Tibial nerve (tissue), 4 donors: ENCODE data around the gene RNASE9. TPM values are rescaled to one million over a fixed set of nuclear protein-coding genes. Genes with fewer than 3 reads are reported as not detected.
"Not testable (repeated sequence)": the region's sequence is repeated elsewhere in the genome, so short reads cannot be mapped to it uniquely, and the experiment has no call there.

ENCODE experiments used
- DNase-seq, 2 donors: peaks; one replicate each; pipeline ENCODE4 v3.0.0-alpha.2; 2019; ENCODE audit warnings: low spot score in 2 of 2
- H3K27ac ChIP-seq, 4 donors: fragments of 200-600 bp; sonication (generic) in 3 of 4; one replicate each; pipeline ENCODE4 v1.5.1; 2017 to 2019; ENCODE audit warnings: mild to moderate bottlenecking in 1 of 4
- H3K27me3 ChIP-seq, 2 donors: fragments of 200-600 bp; sonication (generic) in 1 of 2; one replicate each; pipeline versions ENCODE4 v1.5.1 to v1.6.0; 2017 to 2019
- H3K36me3 ChIP-seq, 3 donors: fragments of 200-600 bp; sonication (generic); one replicate each; pipeline ENCODE4 v1.5.1; 2018 to 2019
- H3K4me1 ChIP-seq, 4 donors: fragments of 200-600 bp; sonication (generic) in 3 of 4; one replicate each; pipeline ENCODE4 v1.5.1; 2017 to 2019
- H3K4me3 ChIP-seq, 4 donors: fragments of 200-600 bp; sonication (generic) in 3 of 4; one replicate each; pipeline ENCODE4 v1.5.1; 2017 to 2019; ENCODE audit warnings: mild to moderate bottlenecking in 1 of 4, moderate library complexity in 1 of 4
- H3K9me3 ChIP-seq, 4 donors: fragments of 200-600 bp; sonication (generic) in 3 of 4; one replicate each; pipeline ENCODE4 v1.5.1; 2017 to 2019
- EP300 ChIP-seq, 2 donors: sonication (generic); formaldehyde crosslinking; IDR thresholded peaks; one replicate each; pipeline ENCODE4 v1.6.1; 2017; ENCODE audit warnings: antibody characterized with exemption in 2 of 2, mild to moderate bottlenecking in 1 of 2
- POLR2A ChIP-seq, 2 donors: fragments of 450-650 bp; IDR thresholded peaks; one replicate each; pipeline ENCODE4 v1.6.1; 2017; ENCODE audit warnings: antibody characterized with exemption in 2 of 2, mild to moderate bottlenecking in 2 of 2, moderate library complexity in 2 of 2
- WGBS, 2 donors: methylation state at CpG; one replicate each; pipeline ENCODE4 v1.1.5; 2018; 5-methylcytosine and 5-hydroxymethylcytosine counted together
- total RNA-seq, 4 donors: library from RNA; depleted of rRNA; stranded (reverse); fragments of >200 nt; gene quantifications; one replicate each; pipeline ENCODE4 v1.1.0, GENCODE V29; 2016
- TF ChIP-seq, protein P1 (sequence below), 5 experiments: fragments of 200-600 bp in 3 of 5; fragments of 450-650 bp in 2 of 5; sonication (generic) in 3 of 5; IDR thresholded peaks; one replicate each; pipeline ENCODE4 v1.5.1; 2016 to 2019; ENCODE audit warnings: antibody characterized with exemption in 5 of 5, mild to moderate bottlenecking in 3 of 5, moderate library complexity in 2 of 5

Gene RNASE9
- total RNA-seq, 4 donors from 2014 or later = not detected

DNA sequence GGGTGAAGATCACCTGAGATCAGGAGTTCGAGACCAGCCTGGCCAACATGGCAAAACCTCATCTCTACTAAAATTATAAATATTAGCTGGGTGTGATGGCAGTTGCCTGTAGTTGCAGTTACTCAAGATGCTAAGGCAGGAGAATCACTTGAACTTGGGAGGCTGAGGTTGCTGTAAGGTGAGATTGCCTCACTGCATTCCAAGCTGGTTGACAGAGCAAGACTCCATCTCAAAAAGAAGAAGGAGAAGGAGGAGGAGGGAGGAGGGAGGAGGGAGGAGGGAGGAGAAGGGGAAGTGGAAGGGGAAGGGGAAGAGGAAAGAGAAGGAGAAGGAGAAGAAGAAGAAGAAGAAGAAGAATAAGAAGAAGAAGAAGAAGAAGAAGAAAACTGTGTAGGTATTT is 38.5 kb downstream of the RNASE9 start:
- Histone ChIP-seq H3K27ac (no peak overlapping the region), H3K27me3 (no peaks in the 10 kb centered on the region), H3K4me3 (no peak overlapping the region), H3K9me3 (peaks cover 0 to 4% (median 0%) of the 10 kb centered on the region in 4 donors), H3K36me3 (no peaks in the 10 kb centered on the region), H3K4me1 (no peaks in the 10 kb centered on the region)
- TF ChIP-seq EP300 (IDR thresholded peaks at IDR 0.05) (no peak), POLR2A (IDR thresholded peaks at IDR 0.05) (no peak)
- TF ChIP-seq, protein P1, sequence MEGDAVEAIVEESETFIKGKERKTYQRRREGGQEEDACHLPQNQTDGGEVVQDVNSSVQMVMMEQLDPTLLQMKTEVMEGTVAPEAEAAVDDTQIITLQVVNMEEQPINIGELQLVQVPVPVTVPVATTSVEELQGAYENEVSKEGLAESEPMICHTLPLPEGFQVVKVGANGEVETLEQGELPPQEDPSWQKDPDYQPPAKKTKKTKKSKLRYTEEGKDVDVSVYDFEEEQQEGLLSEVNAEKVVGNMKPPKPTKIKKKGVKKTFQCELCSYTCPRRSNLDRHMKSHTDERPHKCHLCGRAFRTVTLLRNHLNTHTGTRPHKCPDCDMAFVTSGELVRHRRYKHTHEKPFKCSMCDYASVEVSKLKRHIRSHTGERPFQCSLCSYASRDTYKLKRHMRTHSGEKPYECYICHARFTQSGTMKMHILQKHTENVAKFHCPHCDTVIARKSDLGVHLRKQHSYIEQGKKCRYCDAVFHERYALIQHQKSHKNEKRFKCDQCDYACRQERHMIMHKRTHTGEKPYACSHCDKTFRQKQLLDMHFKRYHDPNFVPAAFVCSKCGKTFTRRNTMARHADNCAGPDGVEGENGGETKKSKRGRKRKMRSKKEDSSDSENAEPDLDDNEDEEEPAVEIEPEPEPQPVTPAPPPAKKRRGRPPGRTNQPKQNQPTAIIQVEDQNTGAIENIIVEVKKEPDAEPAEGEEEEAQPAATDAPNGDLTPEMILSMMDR (IDR thresholded peaks at IDR 0.05) = no peak
- WGBS, 2 donors = 70 to 87% methylated on average over 1 of the region's 1 CpG
- no peak for DNase-seq

- TF ChIP-seq EP300 (IDR thresholded peaks at IDR 0.05) (no peak), POLR2A (IDR thresholded peaks at IDR 0.05) (no peak)
- TF ChIP-seq, protein P1 (IDR thresholded peaks at IDR 0.05) = no peak
- Histone ChIP-seq H3K36me3 (no peaks in the 10 kb centered on the region), H3K4me1 (no peaks in the 10 kb centered on the region), H3K9me3 (peaks cover 0 to 4% (median 0%) of the 10 kb centered on the region in 4 donors), H3K27me3 (no peaks in the 10 kb centered on the region), H3K4me3 (no peak overlapping the region), H3K27ac (no peak overlapping the region)
- WGBS, 2 donors = 67 to 69% methylated on average over 4 of the region's 4 CpGs
- no peak for DNase-seq
Observed at GRCh38 chr14:20516921-20517320, 43.9 kb downstream of the RNASE9 start.

DNA sequence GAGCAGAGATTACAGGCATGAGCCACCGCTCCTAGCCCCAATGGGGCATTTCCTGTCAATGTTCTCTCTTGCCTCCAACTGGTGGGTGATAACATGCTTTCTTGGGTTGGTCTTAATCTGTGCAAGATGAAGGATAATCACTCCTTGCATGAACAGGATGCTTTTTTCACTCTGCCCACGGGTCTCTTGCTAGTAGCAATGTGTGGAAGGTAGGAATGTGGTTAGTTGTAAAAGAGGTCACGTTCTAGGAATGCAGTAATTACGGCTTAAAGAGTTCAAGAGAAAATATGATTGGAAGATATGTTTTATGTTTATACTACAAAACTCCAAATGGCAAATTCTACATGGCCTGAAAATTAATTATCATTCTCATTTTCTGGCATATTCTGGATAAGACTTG is 45.0 kb downstream of the RNASE9 start:
- TF ChIP-seq, protein P1 (IDR thresholded peaks at IDR 0.05) = no peak
- TF ChIP-seq EP300 (IDR thresholded peaks at IDR 0.05) (no peak), POLR2A (IDR thresholded peaks at IDR 0.05) (no peak)
- H3K27me3 ChIP-seq = no peaks in the 10 kb centered on the region
- no peak overlapping the region for H3K4me3 ChIP-seq
- H3K27ac ChIP-seq = no peak overlapping the region
- H3K4me1 ChIP-seq = no peaks in the 10 kb centered on the region
- no peaks in the 10 kb centered on the region for H3K36me3 ChIP-seq
- DNase-seq = no peak
- peaks cover 0 to 4% (median 0%) of the 10 kb centered on the region in 4 donors for H3K9me3 ChIP-seq
- 57 to 61% methylated on average over 4 of the region's 4 CpGs for WGBS, 2 donors

DNA sequence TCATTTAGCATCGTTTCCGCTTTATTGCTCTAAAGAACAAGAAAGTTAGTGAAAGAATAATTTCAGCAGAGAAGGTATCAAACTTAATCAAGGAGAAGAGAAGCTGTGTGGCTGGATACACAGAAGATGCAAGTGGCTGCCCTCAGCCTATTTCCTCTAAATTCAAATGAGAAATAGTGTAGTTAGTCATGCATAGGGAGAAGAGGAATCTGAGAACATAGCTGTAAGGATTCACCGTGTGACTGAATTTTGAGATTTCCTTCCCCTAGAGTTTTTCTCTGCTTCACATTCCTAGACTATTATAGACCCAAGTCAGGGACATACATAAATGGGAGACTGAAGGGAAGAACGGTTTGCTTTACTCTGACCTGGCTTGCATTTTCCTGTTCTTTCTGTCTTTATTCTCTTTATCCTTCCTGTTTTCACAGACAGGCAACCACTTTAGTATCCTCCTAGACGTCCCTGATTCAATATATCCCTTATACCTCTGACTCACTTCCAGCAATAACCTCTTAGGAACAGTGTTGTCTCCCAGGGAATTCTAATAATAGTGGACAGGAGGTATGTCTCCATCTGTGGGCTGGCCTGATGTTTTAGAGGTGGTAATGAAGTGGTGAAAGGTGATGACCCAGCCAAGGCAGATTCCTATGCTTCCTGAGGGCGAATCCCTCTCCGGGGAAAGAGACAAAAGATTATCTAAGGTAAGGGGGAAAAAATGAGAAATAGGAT is 48.5 kb downstream of the RNASE9 start:
- H3K27ac ChIP-seq = no peak overlapping the region
- no peak overlapping the region for H3K4me3 ChIP-seq
- 67 to 69% methylated on average over 7 of the region's 7 CpGs for WGBS, 2 donors
- no peaks in the 10 kb centered on the region for H3K9me3 ChIP-seq
- H3K36me3 ChIP-seq = no peaks in the 10 kb centered on the region
- no peaks in the 10 kb centered on the region for H3K27me3 ChIP-seq
- H3K4me1 ChIP-seq = no peaks in the 10 kb centered on the region
- DNase-seq = no peak
- no peak for TF ChIP-seq POLR2A (IDR thresholded peaks at IDR 0.05)
- no peak for TF ChIP-seq EP300 (IDR thresholded peaks at IDR 0.05)
- TF ChIP-seq, protein P1 (IDR thresholded peaks at IDR 0.05) = no peak

DNA sequence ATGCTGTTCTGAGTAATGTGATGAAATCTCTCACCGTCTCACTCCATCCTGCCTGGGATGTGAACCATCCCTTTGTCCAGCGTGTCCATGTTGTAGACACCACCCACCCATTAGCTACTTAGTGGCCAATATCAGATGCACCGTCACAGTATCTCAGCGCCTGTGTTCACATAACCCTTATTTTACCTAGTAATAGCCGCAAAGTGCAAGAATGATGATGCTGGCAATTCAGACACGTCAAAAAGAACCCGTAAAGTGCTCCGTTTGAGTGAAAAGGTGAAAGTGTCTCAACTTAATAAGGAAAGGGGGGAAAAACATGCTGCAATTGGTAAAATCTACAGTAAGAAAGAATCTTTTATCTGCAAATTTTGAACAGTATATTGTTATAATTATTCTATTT is 52.5 kb downstream of the RNASE9 start:
- no peak for DNase-seq
- H3K27ac ChIP-seq = no peak overlapping the region
- TF ChIP-seq EP300 (IDR thresholded peaks at IDR 0.05) (no peak), POLR2A (IDR thresholded peaks at IDR 0.05) (no peak)
- TF ChIP-seq, protein P1 (IDR thresholded peaks at IDR 0.05) = no peak
- no peaks in the 10 kb centered on the region for H3K27me3 ChIP-seq
- no peaks in the 10 kb centered on the region for H3K4me1 ChIP-seq
- no peak overlapping the region for H3K4me3 ChIP-seq
- WGBS, 2 donors = 86 to 87% methylated on average over 8 of the region's 8 CpGs
- H3K36me3 ChIP-seq = no peaks in the 10 kb centered on the region
- no peaks in the 10 kb centered on the region for H3K9me3 ChIP-seq

DNA sequence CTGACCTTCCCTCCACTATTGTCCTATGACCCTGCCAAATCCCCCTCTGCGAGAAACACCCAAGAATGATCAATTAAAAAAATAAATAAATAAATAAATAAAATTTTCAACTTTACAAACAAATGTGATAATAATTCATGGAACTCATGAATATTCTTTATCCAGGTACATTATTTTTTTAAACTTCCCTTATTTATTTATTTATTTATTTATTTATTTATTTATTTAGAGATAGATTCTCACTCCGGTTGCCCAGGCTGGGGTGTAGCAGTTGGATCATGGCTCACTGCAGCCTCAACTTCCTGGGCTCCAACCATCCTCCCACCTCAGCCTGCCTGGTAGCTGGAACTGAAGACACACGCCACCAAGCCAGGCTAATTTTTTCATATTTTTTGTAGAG is 53.3 kb downstream of the RNASE9 start:
- not testable (repeated sequence) for H3K27ac ChIP-seq, H3K4me1 ChIP-seq, DNase-seq, H3K27me3 ChIP-seq, H3K9me3 ChIP-seq, H3K36me3 ChIP-seq, H3K4me3 ChIP-seq
- 87% methylated on average over 3 of the region's 3 CpGs for WGBS, 2 donors

DNA sequence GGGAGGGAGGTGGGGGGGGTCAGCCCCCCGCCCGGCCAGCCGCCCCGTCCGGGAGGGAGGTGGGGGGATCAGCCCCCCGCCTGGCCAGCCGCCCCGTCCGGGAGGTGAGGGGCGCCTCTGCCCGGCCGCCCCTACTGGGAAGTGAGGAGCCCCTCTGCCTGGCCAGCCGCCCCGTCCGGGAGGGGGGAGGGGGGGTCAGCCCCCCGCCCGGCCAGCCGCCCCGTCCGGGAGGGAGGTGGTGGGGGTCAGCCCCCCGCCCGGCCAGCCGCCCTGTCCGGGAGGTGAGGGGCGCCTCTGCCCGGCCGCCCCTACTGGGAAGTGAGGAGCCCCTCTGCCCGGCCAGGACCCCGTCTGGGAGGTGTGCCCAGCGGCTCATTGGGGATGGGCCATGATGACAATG is 54.1 kb downstream of the RNASE9 start:
- not testable (repeated sequence) for H3K4me3 ChIP-seq, H3K27me3 ChIP-seq, DNase-seq, H3K4me1 ChIP-seq, H3K9me3 ChIP-seq, H3K36me3 ChIP-seq, H3K27ac ChIP-seq
- WGBS, 2 donors = no CpG with 5 or more reads among the region's 30 CpGs

- H3K27ac ChIP-seq, H3K9me3 ChIP-seq, H3K36me3 ChIP-seq, H3K27me3 ChIP-seq, DNase-seq, H3K4me3 ChIP-seq, H3K4me1 ChIP-seq: not testable (repeated sequence)
- no CpG with 5 or more reads among the region's 30 CpGs for WGBS, 2 donors
Observed at GRCh38 chr14:20506276-20506675, 54.6 kb downstream of the RNASE9 start.
